Measurements from ENCODE around the gene DUSP2. TPM values are rescaled to one million over a fixed set of nuclear protein-coding genes. Genes with fewer than 3 reads are reported as not detected.
"Not testable (repeated sequence)": the region's sequence is repeated elsewhere in the genome, so short reads cannot be mapped to it uniquely, and the experiment has no call there.

The DUSP2 gene
- total and polyA plus RNA-seq, 7 donors = 0.64 to 5.8 (median 2.4) TPM

DNA sequence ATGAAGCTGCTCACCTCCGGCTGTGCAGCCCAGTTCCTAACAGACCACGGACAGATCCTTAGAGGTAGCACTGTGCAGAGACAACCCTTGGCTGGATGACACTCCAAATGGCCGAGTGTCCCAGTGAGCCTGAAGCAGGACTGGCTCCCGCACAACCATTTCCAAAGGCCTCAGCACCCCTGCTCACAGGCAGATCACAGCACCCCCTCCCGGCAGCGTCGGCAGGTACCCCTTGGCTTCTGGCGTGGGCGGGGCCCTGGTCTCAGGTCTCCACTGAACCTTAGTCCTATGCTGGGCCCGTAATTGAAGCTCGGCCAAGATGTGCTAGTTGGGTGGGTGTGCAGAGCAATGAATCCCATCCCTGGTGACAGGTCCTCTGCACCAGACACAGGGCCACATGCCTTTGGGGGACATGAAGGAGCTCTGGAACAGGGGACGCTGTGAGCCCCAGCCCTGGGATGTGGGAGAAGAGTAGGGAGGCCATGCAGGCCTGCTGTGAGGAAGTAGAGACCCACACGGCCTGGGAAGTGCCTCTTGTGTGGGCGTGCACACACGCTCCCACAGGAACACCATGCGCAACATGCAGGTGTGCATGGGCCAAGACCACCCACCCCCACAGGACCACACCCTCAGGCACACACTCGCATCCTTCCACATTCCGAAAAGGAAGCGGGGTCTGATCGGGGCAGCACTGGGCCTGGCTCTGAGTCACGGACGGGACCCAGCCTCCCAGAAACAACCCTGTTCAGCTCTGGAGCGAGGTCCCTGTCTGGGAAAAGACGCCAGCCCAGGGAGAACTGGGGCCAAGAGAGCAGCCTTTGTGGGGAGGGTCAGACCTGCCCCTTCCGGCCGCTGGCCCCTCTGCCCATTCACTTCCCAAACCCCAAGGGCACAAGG lies 2.8 kb downstream of the DUSP2 start:
- WGBS, 3 donors = 82 to 88% (median 88%) methylated on average over 25 to 26 of the region's 26 CpGs
- Histone ChIP-seq H3K4me1 (peaks cover 11% of the 10 kb centered on the region), H3K27ac (no peak overlapping the region), H3K4me3 (no peak overlapping the region), H3K9me3 (no peaks in the 10 kb centered on the region), H3K36me3 (ENCODE audit: insufficient read depth in 1 of 2, low read depth in 1 of 2) (peaks cover 0 to 4% of the 10 kb centered on the region in 2 donors), H3K27me3 (ENCODE audit: insufficient read depth in 3 of 3, low read length in 2 of 3) (no peaks in the 10 kb centered on the region)
- intact Hi-C loops (cut with DNase I) = loop anchor here (5.0 to 10.0 kb wide), 2 partner anchors 122 to 125 kb away; partner anchors contain the start of genes CIAO1 (in 2 of the 2) and TMEM127 (in 2 of the 2)
- ATAC-seq = no peak
- TF ChIP-seq, protein P1, sequence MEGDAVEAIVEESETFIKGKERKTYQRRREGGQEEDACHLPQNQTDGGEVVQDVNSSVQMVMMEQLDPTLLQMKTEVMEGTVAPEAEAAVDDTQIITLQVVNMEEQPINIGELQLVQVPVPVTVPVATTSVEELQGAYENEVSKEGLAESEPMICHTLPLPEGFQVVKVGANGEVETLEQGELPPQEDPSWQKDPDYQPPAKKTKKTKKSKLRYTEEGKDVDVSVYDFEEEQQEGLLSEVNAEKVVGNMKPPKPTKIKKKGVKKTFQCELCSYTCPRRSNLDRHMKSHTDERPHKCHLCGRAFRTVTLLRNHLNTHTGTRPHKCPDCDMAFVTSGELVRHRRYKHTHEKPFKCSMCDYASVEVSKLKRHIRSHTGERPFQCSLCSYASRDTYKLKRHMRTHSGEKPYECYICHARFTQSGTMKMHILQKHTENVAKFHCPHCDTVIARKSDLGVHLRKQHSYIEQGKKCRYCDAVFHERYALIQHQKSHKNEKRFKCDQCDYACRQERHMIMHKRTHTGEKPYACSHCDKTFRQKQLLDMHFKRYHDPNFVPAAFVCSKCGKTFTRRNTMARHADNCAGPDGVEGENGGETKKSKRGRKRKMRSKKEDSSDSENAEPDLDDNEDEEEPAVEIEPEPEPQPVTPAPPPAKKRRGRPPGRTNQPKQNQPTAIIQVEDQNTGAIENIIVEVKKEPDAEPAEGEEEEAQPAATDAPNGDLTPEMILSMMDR (IDR thresholded peaks at IDR 0.05) = no peak
- DNase-seq = peak in 1 of 2 donors; percentile 47

DNA sequence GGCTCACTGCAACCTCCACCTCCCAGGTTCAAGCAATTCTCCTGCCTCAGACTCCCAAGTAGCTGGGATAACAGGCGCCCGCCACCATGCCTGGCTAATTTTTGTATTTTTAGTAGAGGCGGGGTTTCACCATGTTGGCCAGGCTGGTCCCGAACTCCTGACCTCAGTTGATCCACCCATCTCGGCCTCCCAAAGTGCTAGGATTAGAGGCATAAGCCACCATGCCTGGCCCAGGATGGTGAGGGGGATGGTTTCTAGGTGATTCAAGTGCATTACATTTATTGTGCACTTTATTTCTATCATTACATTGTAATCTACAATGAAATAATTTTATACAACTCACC lies 3.6 kb downstream of the DUSP2 start:
- not testable (repeated sequence) for DNase-seq; H3K36me3 ChIP-seq (ENCODE audit: insufficient read depth in 1 of 2, low read depth in 1 of 2); H3K27ac ChIP-seq; ATAC-seq; H3K9me3 ChIP-seq; H3K4me3 ChIP-seq; H3K27me3 ChIP-seq (ENCODE audit: insufficient read depth in 3 of 3, low read length in 2 of 3)
- WGBS, 3 donors = 94 to 99% (median 97%) methylated on average over 5 of the region's 5 CpGs
- intact Hi-C loops (cut with DNase I) = loop anchor here (5.0 to 10.0 kb wide), 2 partner anchors 123 to 126 kb away; partner anchors contain the start of genes CIAO1 (in 2 of the 2) and TMEM127 (in 2 of the 2)
- H3K4me1 ChIP-seq = peaks cover 11% of the 10 kb centered on the region

DNA sequence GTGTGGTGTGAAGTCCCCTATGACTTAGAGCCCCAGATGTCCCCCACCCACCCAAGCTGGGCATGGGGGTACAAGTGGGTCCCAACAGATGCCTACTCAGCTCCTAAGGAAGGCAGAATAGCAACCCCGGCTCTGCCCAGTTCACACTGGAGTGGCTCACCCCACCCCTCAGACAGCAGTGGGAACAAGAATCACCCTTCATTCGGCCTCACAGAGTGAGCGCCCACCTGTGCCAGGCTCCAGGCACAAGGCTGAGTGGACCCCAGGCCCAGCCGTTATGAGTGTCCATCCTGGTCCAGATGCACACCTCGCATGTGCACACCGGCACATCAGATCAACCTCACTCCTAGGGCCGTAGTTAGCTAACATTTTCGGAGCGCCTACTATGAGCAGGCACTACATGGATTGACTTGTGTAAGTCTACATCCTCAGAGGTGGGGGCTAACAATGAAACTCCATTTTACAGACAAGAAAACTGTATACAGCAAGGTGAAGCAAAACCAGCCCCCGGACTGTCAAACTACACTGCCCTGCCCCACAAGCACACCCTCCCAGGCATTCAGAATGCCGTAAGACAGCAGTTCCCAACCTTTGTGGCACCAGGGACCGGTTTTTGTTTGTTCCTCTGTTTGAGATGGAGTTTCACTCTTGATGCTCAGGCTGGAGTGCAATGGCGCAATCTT lies 4.2 kb downstream of the DUSP2 start:
- DNase-seq (peak in 1 of 2 donors; percentile 37), ATAC-seq (no peak)
- no peaks in the 10 kb centered on the region for H3K9me3 ChIP-seq
- peaks cover 11% of the 10 kb centered on the region for H3K4me1 ChIP-seq
- intact Hi-C loops (cut with DNase I) = loop anchor here (5.0 to 10.0 kb wide), 2 partner anchors 124 to 126 kb away; partner anchors contain the start of genes CIAO1 (in 2 of the 2) and TMEM127 (in 2 of the 2)
- no peaks in the 10 kb centered on the region for H3K27me3 ChIP-seq (ENCODE audit: insufficient read depth in 3 of 3, low read length in 2 of 3)
- no peak overlapping the region for H3K4me3 ChIP-seq
- H3K36me3 ChIP-seq (ENCODE audit: insufficient read depth in 1 of 2, low read depth in 1 of 2) = peaks cover 0 to 4% of the 10 kb centered on the region in 2 donors
- WGBS, 3 donors = 93% methylated on average over 13 of the region's 13 CpGs
- TF ChIP-seq, protein P1 (IDR thresholded peaks at IDR 0.05) = no peak
- no peak overlapping the region for H3K27ac ChIP-seq

DNA sequence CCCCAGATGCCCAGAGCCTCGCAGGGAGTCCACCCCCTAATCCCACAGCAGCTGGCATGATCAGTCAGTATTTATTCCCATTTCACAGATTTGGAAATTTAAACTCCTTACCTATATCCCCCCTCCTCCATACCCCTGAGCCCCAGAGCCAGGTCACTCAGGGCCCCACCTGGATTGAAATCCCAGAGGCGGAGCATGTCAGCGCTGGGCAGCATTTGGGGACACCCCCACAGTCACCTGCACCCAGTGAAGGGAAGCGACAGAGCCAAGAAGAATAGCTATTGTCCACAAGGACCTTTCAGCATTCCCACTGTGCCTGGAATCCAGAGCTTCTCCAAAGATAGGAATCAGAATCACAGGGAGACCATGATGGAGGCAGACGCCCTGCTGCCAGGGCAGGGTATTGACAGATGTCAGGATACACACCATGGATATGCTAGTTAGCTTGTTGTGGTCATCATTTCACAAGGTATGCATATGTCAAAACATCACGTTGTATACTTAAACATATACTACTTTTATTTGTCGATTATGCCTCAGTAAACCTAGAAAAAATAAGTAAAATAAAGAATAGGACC lies 6.0 kb downstream of the DUSP2 start:
- DNase-seq = no peak
- Histone ChIP-seq H3K27me3 (ENCODE audit: insufficient read depth in 3 of 3, low read length in 2 of 3) (no peaks in the 10 kb centered on the region), H3K27ac (no peak overlapping the region), H3K9me3 (no peaks in the 10 kb centered on the region), H3K36me3 (ENCODE audit: insufficient read depth in 1 of 2, low read depth in 1 of 2) (peaks cover 0 to 4% of the 10 kb centered on the region in 2 donors), H3K4me1 (peaks cover 6% of the 10 kb centered on the region), H3K4me3 (no peak overlapping the region)
- 84 to 87% (median 84%) methylated on average over 7 of the region's 7 CpGs for WGBS, 3 donors
- no peak for ATAC-seq
- TF ChIP-seq, protein P1 (IDR thresholded peaks at IDR 0.05) = no peak
- intact Hi-C loops (cut with DNase I) = loop anchor here (2.0 to 5.0 kb wide), 2 partner anchors 33 to 370 kb away; no protein-coding TSS in a partner anchor
